ENCODE data around the gene AKAP10. TPM values are rescaled to one million over a fixed set of nuclear protein-coding genes. Genes with fewer than 3 reads are reported as not detected.

AKAP10 gene
- total RNA-seq, 2 experiments from 2014 or later = 29.2 to 36.0 TPM

DNA sequence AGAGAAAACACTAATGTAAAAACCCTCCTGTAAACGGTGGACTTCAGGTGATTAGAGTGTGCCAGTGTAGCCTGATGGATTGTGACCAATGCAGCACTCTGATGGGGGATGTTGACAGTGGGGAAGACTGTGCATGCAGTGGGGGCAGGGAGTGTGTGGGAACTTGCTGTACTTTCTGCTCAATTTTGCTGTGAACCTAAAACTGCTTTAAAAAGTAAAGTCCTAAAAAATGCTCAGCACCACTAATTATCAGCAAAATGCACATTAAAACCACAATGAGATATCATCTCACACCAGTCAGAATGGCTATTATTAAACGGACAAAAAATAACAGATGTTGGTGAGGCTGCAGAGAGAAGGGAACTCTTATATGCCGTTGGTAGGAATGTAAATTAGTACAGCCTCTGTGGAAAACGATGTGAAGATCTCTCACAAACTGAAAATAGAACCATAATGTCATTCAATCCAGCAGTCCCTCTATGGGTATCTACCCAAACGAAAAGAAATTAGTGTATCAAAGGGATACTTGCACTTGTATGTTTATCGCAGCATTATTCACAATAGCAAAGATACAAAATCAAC, 100.2 kb downstream of the AKAP10 start:
- TF ChIP-seq, protein P1, sequence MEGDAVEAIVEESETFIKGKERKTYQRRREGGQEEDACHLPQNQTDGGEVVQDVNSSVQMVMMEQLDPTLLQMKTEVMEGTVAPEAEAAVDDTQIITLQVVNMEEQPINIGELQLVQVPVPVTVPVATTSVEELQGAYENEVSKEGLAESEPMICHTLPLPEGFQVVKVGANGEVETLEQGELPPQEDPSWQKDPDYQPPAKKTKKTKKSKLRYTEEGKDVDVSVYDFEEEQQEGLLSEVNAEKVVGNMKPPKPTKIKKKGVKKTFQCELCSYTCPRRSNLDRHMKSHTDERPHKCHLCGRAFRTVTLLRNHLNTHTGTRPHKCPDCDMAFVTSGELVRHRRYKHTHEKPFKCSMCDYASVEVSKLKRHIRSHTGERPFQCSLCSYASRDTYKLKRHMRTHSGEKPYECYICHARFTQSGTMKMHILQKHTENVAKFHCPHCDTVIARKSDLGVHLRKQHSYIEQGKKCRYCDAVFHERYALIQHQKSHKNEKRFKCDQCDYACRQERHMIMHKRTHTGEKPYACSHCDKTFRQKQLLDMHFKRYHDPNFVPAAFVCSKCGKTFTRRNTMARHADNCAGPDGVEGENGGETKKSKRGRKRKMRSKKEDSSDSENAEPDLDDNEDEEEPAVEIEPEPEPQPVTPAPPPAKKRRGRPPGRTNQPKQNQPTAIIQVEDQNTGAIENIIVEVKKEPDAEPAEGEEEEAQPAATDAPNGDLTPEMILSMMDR (IDR thresholded peaks at IDR 0.05) = no peak
- H3K4me1 ChIP-seq (ENCODE audit: insufficient read depth, low read length) = peaks cover 42% of the 10 kb centered on the region
- H3K36me3 Mint-ChIP-seq (ENCODE audit: low read depth) = no peaks in the 10 kb centered on the region
- H3K9me3 ChIP-seq (ENCODE audit: control insufficient read depth in 1 of 2, insufficient read depth in 1 of 2, low read length in 2 of 2) = no peaks in the 10 kb centered on the region
- DNase-seq = no peak
- peak overlapping the region in 1 of 2 donors; percentile 8 for H3K27ac ChIP-seq (ENCODE audit: low read depth in 1 of 2, low read length in 2 of 2)
- H3K27me3 ChIP-seq (ENCODE audit: control insufficient read depth in 1 of 2, insufficient read depth in 2 of 2, low read length in 2 of 2) = no peaks in the 10 kb centered on the region
- no peaks in the 10 kb centered on the region for H3K27me3 Mint-ChIP-seq
- POLR2A ChIA-PET = interaction anchor here (1.5 kb wide), 1 partner anchor 105 kb away, joined by 6 read pairs; no protein-coding TSS in a partner anchor
- peak overlapping the region; percentile 86 for H3K27ac Mint-ChIP-seq
- intact Hi-C loops (cut with DNase I, micrococcal nuclease) = no loop called here
- peak overlapping the region; percentile 76 for H3K4me3 Mint-ChIP-seq
- no peak for ATAC-seq (ENCODE audit: poor library complexity)
- H3K9me3 Mint-ChIP-seq = no peaks in the 10 kb centered on the region
- H3K4me1 Mint-ChIP-seq (ENCODE audit: low read depth) = peaks cover 68% of the 10 kb centered on the region
- no peak overlapping the region for H3K4me3 ChIP-seq (ENCODE audit: low read length)
- no peaks in the 10 kb centered on the region for H3K36me3 ChIP-seq (ENCODE audit: insufficient read depth, low read length)
- CTCF ChIA-PET = interaction anchor here (1.4 kb wide), 1 partner anchor 10 kb away, joined by 3 read pairs; the partner anchor contains the start of gene ULK2

DNA sequence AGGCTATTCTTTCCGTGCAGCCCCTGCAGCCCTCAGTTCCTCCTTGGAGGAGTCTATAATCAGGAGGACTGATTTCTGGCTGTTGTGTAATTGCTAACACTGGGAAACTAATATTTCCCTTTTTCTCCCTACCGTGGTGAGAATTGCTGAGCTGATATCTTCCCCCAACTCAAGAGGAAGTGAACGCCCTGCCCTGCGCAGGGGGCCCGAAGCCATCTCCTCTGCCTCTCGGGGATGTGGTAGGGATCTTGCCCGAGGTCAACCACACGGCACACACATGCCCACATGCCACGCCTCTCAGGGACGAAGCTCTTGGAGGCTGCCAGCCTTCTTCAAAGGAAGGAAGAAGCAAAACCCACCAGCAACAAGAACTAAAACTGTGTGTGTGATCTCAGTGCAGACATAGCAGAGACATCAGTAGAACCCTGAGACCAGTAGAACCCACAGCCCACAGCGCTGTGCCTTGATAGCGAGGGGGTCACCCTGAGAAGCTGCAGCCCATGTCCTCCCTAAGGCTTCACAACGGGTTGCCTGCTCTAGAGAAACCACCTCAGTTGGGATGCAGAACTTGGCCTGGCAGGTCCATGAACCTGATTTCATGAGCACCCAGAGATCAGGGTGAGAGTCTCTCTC, 101.0 kb downstream of the AKAP10 start:
- POLR2A ChIA-PET = interaction anchor here (0.8 to 1.7 kb wide), 8 partner anchors 9 to 499 kb away, joined by 3 to 33 read pairs (median 5); partner anchors contain the start of genes ALDH3A2 and ULK2
- CTCF ChIA-PET = interaction anchor here (1.4 kb wide), 1 partner anchor 9 kb away, joined by 3 read pairs; the partner anchor contains the start of gene ULK2
- Histone ChIP-seq H3K27ac (ENCODE audit: low read depth in 1 of 2, low read length in 2 of 2) (peak overlapping the region; percentile 8 to 11), H3K9me3 (ENCODE audit: control insufficient read depth in 1 of 2, insufficient read depth in 1 of 2, low read length in 2 of 2) (no peaks in the 10 kb centered on the region), H3K4me3 (ENCODE audit: low read length) (peak overlapping the region; percentile 8), H3K4me1 (ENCODE audit: insufficient read depth, low read length) (peaks cover 42% of the 10 kb centered on the region), H3K36me3 (ENCODE audit: insufficient read depth, low read length) (no peaks in the 10 kb centered on the region), H3K27me3 (ENCODE audit: control insufficient read depth in 1 of 2, insufficient read depth in 2 of 2, low read length in 2 of 2) (no peaks in the 10 kb centered on the region)
- H3K4me1 Mint-ChIP-seq (ENCODE audit: low read depth) = peaks cover 70% of the 10 kb centered on the region
- no peaks in the 10 kb centered on the region for H3K9me3 Mint-ChIP-seq
- DNase-seq (peak in 13 of 14 experiments; percentile 11 to 86 (median 47)), ATAC-seq (ENCODE audit: poor library complexity) (peak; percentile 93)
- peak overlapping the region; percentile 76 for H3K4me3 Mint-ChIP-seq
- TF ChIP-seq, protein P1 (IDR thresholded peaks at IDR 0.05) = no peak
- intact Hi-C loops (cut with DNase I, micrococcal nuclease) = no loop called here
- H3K27ac Mint-ChIP-seq = peak overlapping the region; percentile 86
- H3K36me3 Mint-ChIP-seq (ENCODE audit: low read depth) = no peaks in the 10 kb centered on the region
- H3K27me3 Mint-ChIP-seq = no peaks in the 10 kb centered on the region

DNA sequence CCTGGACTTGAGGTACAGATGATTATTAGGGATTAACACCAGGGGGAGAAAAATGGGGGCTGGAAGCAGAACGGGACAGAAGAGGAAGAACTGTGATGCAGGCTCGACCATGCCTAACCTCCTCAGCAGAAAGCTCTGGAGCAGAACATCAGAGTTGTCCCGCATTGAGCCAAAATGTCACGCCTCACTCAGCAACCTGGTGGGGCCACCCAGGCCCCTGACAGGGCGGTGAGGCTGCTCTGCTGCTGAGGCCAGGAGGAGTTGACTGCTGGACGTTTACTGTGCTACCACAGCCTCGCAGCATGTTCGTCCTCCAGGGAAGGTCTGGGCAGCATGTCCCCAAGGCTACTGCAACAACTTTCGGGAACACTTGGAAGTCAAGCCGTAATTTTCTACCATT, 103.4 kb downstream of the AKAP10 start:
- H3K27me3 ChIP-seq (ENCODE audit: control insufficient read depth in 1 of 2, insufficient read depth in 2 of 2, low read length in 2 of 2) = no peaks in the 10 kb centered on the region
- H3K4me3 Mint-ChIP-seq = no peak overlapping the region
- H3K9me3 ChIP-seq (ENCODE audit: control insufficient read depth in 1 of 2, insufficient read depth in 1 of 2, low read length in 2 of 2) = no peaks in the 10 kb centered on the region
- ChIA-PET POLR2A (no interaction called here), CTCF (no interaction called here)
- DNase-seq (no peak), ATAC-seq (ENCODE audit: poor library complexity) (no peak)
- H3K36me3 Mint-ChIP-seq (ENCODE audit: low read depth) = no peaks in the 10 kb centered on the region
- H3K4me1 Mint-ChIP-seq (ENCODE audit: low read depth) = peaks cover 78% of the 10 kb centered on the region
- peaks cover 46% of the 10 kb centered on the region for H3K4me1 ChIP-seq (ENCODE audit: insufficient read depth, low read length)
- H3K27me3 Mint-ChIP-seq = no peaks in the 10 kb centered on the region
- peak overlapping the region; percentile 46 for H3K27ac Mint-ChIP-seq
- intact Hi-C loops (cut with DNase I, micrococcal nuclease) = no loop called here
- no peaks in the 10 kb centered on the region for H3K9me3 Mint-ChIP-seq
- no peak overlapping the region for H3K4me3 ChIP-seq (ENCODE audit: low read length)
- H3K27ac ChIP-seq (ENCODE audit: low read depth in 1 of 2, low read length in 2 of 2) = no peak overlapping the region
- no peaks in the 10 kb centered on the region for H3K36me3 ChIP-seq (ENCODE audit: insufficient read depth, low read length)
- TF ChIP-seq, protein P1 (IDR thresholded peaks at IDR 0.05) = no peak

All from CD4-positive, alpha-beta T cell (primary cell).